HFFc6 (cell line): ENCODE data around the gene ACOXL. TPM values are rescaled to one million over a fixed set of nuclear protein-coding genes. Genes with fewer than 3 reads are reported as not detected.

ENCODE experiments used
- DNase-seq: peaks from one replicate; pipeline ENCODE4 v3.0.0-alpha.2; 2018
- H3K27ac Mint-ChIP-seq: 2 replicates; pipeline ENCODE4 v1.8.0; 2020; ENCODE audit warnings: mild to moderate bottlenecking, mixed read lengths
- H3K27me3 Mint-ChIP-seq: 2 replicates; pipeline ENCODE4 v1.8.0; 2021; ENCODE audit warnings: mild to moderate bottlenecking, moderate library complexity, mixed read lengths; ENCODE audit not compliant: insufficient read depth
- H3K36me3 Mint-ChIP-seq: 2 replicates; pipeline ENCODE4 v1.8.0; 2021; ENCODE audit warnings: low read depth, mixed read lengths
- H3K4me1 Mint-ChIP-seq: 2 replicates; pipeline ENCODE4 v1.8.0; 2020; ENCODE audit warnings: low read depth, mixed read lengths
- H3K4me3 Mint-ChIP-seq: 2 replicates; pipeline ENCODE4 v1.8.0; 2020; ENCODE audit warnings: mild to moderate bottlenecking, moderate library complexity, mixed read lengths
- H3K9me3 Mint-ChIP-seq: 2 replicates; pipeline ENCODE4 v1.8.0; 2020; ENCODE audit warnings: mild to moderate bottlenecking, mixed read lengths
- total RNA-seq, 6 experiments: library from RNA; stranded (reverse); fragmentation: NEBNext Ultra II Directional; extraction: Animal tissue kit (Norgen Biotek cat#: 25700); gene quantifications; 2 replicates in 1 of 6; 3 replicates in 5 of 6; pipeline ENCODE4 v1.2.3, GENCODE V29; 2021
- TF ChIP-seq, protein P1 (sequence below): fragments of 200-600 bp; sonication (generic); IDR thresholded peaks from 2 replicates; pipeline ENCODE4 v1.5.0; 2021; ENCODE audit warnings: antibody characterized with exemption, mild to moderate bottlenecking

Gene ACOXL
- total RNA-seq, 6 experiments from 2014 or later = not detected

DNA sequence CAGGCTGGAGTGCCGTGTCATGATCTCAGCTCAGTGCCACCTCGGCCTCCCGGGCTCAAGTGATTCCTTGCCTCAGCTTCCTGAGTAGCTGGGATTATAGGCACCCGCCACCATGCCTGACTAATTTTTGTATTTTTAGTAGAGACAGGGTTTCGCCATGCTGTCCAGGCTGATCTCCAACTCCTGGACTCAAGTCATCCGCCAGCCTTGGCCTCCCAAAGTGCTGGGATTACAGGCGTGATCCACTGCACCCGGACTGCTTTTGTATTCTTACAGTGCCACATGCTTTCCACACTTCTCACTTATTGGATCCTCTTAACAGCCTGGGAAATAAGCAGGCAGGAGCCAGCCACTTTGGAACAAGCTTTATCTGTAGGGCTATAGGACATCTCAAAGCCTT lies 363.1 kb downstream of the ACOXL start:
- TF ChIP-seq, protein P1, sequence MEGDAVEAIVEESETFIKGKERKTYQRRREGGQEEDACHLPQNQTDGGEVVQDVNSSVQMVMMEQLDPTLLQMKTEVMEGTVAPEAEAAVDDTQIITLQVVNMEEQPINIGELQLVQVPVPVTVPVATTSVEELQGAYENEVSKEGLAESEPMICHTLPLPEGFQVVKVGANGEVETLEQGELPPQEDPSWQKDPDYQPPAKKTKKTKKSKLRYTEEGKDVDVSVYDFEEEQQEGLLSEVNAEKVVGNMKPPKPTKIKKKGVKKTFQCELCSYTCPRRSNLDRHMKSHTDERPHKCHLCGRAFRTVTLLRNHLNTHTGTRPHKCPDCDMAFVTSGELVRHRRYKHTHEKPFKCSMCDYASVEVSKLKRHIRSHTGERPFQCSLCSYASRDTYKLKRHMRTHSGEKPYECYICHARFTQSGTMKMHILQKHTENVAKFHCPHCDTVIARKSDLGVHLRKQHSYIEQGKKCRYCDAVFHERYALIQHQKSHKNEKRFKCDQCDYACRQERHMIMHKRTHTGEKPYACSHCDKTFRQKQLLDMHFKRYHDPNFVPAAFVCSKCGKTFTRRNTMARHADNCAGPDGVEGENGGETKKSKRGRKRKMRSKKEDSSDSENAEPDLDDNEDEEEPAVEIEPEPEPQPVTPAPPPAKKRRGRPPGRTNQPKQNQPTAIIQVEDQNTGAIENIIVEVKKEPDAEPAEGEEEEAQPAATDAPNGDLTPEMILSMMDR = no peak
- H3K27ac Mint-ChIP-seq = no peak overlapping the region

DNA sequence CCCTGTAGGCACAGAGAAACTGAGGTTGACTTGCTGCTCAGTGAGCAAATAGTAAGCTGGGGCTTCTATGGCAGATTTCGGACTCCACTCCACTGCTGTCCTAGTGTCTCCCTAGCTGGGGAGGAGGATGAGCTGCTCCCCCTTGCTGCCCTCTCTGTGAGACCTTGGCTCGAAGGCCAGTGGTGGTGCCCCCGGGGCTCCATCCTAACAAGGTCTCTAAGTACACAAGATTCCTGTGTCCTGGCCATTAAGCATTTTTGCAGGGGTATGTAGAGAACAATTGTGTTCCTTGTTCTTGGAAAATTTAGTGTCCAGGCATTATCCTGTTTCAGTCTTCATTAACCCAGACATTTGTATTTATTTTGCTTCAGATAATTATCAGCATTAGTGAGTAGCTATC lies 367.0 kb downstream of the ACOXL start:
- Mint-ChIP-seq H3K4me1 (no peaks in the 10 kb centered on the region), H3K27me3 (peaks cover 23% of the 10 kb centered on the region), H3K36me3 (no peaks in the 10 kb centered on the region), H3K9me3 (no peaks in the 10 kb centered on the region), H3K27ac (no peak overlapping the region), H3K4me3 (no peak overlapping the region)
- TF ChIP-seq, protein P1 = no peak
- DNase-seq = no peak

More for the DNA sequence above, 363.1 kb downstream of the ACOXL start:
- Mint-ChIP-seq H3K27me3 (peaks cover 28% of the 10 kb centered on the region), H3K4me1 (no peaks in the 10 kb centered on the region), H3K9me3 (no peaks in the 10 kb centered on the region), H3K4me3 (no peak overlapping the region), H3K36me3 (no peaks in the 10 kb centered on the region)
- no peak for DNase-seq

DNA sequence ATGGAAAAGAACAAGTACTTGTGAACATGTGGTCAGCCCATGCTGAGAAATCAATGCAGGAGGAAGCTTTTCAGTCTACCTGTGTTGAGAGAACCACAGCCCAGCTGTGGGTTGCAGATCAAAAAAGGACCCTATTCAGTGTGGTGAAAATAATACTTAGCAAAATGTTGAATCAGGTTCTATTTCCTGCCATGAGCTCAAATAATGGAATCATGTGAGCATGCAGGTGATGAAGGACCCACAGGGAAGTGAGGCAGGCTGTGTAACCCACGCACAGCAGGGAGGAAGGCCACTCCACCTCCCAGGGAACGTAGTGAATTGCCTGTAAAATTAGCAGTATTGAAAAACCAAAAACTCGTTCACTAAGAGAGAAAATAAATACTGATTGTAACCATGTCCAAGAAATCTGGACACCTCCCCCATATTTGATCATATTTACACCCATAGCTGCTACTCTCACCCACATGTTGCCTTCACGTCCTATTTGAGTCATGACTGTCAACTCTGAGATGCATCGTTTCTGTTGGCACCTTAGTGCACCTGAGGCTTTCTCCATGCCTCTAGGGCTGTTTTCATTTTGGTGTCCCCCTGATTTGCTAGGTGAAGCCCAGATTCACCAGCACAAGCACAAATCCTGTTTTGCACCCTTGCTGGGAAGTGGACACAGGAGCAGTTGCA lies 367.9 kb downstream of the ACOXL start:
- Mint-ChIP-seq H3K4me3 (no peak overlapping the region), H3K27ac (no peak overlapping the region), H3K36me3 (no peaks in the 10 kb centered on the region), H3K27me3 (peaks cover 22% of the 10 kb centered on the region), H3K4me1 (no peaks in the 10 kb centered on the region), H3K9me3 (no peaks in the 10 kb centered on the region)
- no peak for DNase-seq
- TF ChIP-seq, protein P1 = no peak

DNA sequence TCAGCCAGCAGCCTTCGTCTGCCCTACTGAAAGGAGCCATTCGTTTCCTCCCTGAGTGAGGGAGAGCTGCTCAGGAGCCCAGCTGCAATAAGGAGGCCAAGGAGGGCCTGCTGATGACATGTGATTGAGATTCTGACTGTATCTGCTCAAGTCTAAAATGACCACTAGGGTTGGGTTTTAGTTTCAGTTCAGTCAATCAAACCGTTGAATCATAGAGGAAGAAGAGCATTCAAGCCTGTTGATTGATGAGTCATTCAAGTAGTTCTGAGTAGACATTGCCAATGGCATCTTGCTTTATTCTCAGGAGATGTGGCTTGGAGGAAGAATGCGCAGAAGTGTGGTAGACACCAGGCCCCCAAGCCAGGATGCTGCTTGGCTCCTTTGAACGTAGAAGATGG lies 368.4 kb downstream of the ACOXL start:
- H3K4me1 Mint-ChIP-seq = no peaks in the 10 kb centered on the region

DNA sequence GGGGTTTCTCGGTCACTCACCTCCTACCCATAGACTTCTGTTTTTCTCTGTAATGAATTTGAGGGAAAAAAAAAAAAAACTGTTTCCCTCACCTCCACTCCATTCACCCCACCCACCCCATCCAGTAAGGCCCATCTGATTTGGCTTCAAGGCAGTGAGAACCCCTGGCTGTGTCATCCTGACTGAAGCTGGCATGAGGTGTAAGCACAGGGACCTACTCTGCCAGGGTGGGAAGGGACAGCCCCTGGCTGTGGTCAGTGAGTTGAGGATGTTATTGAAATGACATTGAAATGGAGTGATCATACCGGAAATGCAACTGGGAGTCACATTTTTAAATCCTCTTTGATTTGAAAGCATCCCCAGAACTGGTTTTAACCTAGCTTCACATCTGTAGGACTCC lies 369.2 kb downstream of the ACOXL start:
- Mint-ChIP-seq H3K27ac (no peak overlapping the region), H3K4me1 (no peaks in the 10 kb centered on the region), H3K27me3 (peaks cover 28% of the 10 kb centered on the region), H3K4me3 (no peak overlapping the region), H3K36me3 (no peaks in the 10 kb centered on the region), H3K9me3 (no peaks in the 10 kb centered on the region)
- TF ChIP-seq, protein P1 = no peak
- DNase-seq = no peak

More for the DNA sequence above, 368.4 kb downstream of the ACOXL start:
- no peak overlapping the region for H3K4me3 Mint-ChIP-seq
- DNase-seq = no peak
- H3K27ac Mint-ChIP-seq = no peak overlapping the region
- H3K27me3 Mint-ChIP-seq = peaks cover 23% of the 10 kb centered on the region
- no peaks in the 10 kb centered on the region for H3K36me3 Mint-ChIP-seq
- TF ChIP-seq, protein P1 = no peak
- no peaks in the 10 kb centered on the region for H3K9me3 Mint-ChIP-seq
